Neural progenitor cell (in vitro differentiated cells): ENCODE measurements around the gene STMND1.

Source experiments
- CTCF ChIP-seq: fragments of 200-600 bp; sonication (generic); IDR thresholded peaks from 2 replicates; pipeline ENCODE4 v1.5.1; 2017; ENCODE audit warnings: antibody characterized with exemption, mild to moderate bottlenecking
- EZH2 ChIP-seq: fragments of 200-600 bp; sonication (generic); IDR thresholded peaks from 2 replicates; pipeline ENCODE4 v1.6.1; 2017; ENCODE audit warnings: antibody characterized with exemption, mild to moderate bottlenecking, moderate library complexity
- EZH2phosphoT487 ChIP-seq: fragments of 200-600 bp; sonication (generic); IDR thresholded peaks from 2 replicates; pipeline ENCODE4 v1.6.1; 2017; ENCODE audit warnings: antibody characterized with exemption

DNA sequence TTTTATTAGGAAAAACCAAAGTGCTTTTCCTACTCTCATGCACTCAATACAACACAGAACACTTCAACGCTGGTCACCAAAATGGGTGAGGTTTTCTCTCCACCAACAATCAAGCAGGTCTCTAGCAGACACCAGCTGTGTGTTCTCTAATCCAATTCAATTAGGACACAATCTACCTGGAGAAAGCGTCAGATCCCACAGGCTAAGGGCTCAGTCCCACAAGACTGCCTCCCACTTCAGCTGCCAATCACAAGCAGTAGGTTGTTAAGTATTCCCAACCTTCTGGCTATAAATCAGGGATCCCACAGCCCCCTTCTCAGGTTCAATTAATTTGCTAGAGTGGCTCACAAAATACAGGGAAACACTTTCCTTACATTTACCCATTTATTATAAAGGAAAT lies 47.7 kb downstream of the STMND1 start:
- TF ChIP-seq CTCF (no peak), EZH2 (no peak), EZH2phosphoT487 (no peak)
